K562 (cell line): ENCODE results near the gene GSDME. TPM values are rescaled to one million over a fixed set of nuclear protein-coding genes. Genes with fewer than 3 reads are reported as not detected.

Source experiments
- ATAC-seq: fragments of 200-7000 bp; cut with Tn5 transposase; 3 replicates; pipeline ENCODE4 v1.9.1; 2020; ENCODE audit warnings: moderate library complexity
- BruUV-seq: library from RNA; stranded (reverse); fragments of 400-500 nt; replicated peaks from 2 replicates; lab custom pipeline; 2021; lab: Mats Ljungman, UMichigan
- CTCF ChIA-PET: fragments of 300-600 bp; formaldehyde crosslinking; extraction: SDS; loops from one replicate; lab custom pipeline; 2021; ENCODE audit warnings: low intra/inter-chr PET ratio; lab: Yijun Ruan, JAX
- POLR2A ChIA-PET: fragments of 300-600, 350-650 bp; sonication (Branson Sonifier 250); formaldehyde crosslinking; extraction: SDS; loops from one replicate; lab custom pipeline; 2021; ENCODE audit warnings: antibody characterized with exemption, inconsistent platforms; lab: Yijun Ruan, JAX
- DNase-seq, 4 experiments: peaks; one replicate each; pipeline versions ENCODE4 v3.0.0 to v3.0.0-alpha.2; 2011 to 2018; ENCODE audit warnings: low spot score in 3 of 4, mixed read lengths in 3 of 4; ENCODE audit errors: extremely low read depth in 1 of 4
- FAIRE-seq: peaks from 2 replicates; lab custom pipeline; 2011; peaks lifted over from hg19 to GRCh38; lab: Jason Lieb, UNC
- H2AFZ ChIP-seq: 2 replicates; pipeline ENCODE4 v1.6.0; 2011; ENCODE audit warnings: low read depth, low read length, control low read depth, inconsistent platforms
- H3K27ac ChIP-seq: fragments of 200-600 bp; 3 replicates; pipeline ENCODE4 v1.8.0; 2011; ENCODE audit warnings: low read depth, mild to moderate bottlenecking, control low read depth, inconsistent platforms, low read length, moderate library complexity, mixed read lengths; ENCODE audit errors: extremely low read depth
- H3K27me3 ChIP-seq, 2 experiments: fragments of 300-600 bp in 1 of 2; 2 replicates in 1 of 2; 3 replicates in 1 of 2; pipeline versions ENCODE4 v1.6.0 to v1.8.0; 2011; ENCODE audit warnings: inconsistent platforms in 2 of 2, low read length in 2 of 2, mild to moderate bottlenecking in 1 of 2, mixed read lengths in 1 of 2, moderate library complexity in 1 of 2; ENCODE audit not compliant: control insufficient read depth in 2 of 2, insufficient read depth in 2 of 2
- H3K36me3 ChIP-seq: fragments of 300-600 bp; 3 replicates; pipeline ENCODE4 v1.8.0; 2011; ENCODE audit warnings: mild to moderate bottlenecking, low read length, inconsistent platforms; ENCODE audit not compliant: control insufficient read depth, insufficient read depth
- H3K4me1 ChIP-seq, 2 experiments: fragments of 200-600 bp in 1 of 2; replicated peaks in 1 of 2; 2 replicates in 1 of 2; 3 replicates in 1 of 2; pipeline versions ENCODE4 v1.5.1 to v1.8.0; 2011; ENCODE audit warnings: inconsistent platforms in 2 of 2, low read length in 2 of 2, mild to moderate bottlenecking in 1 of 2, mixed read lengths in 1 of 2, moderate library complexity in 1 of 2; ENCODE audit not compliant: control insufficient read depth in 2 of 2, insufficient read depth in 2 of 2
- H3K4me2 ChIP-seq: 2 replicates; pipeline ENCODE4 v1.6.1; 2011; ENCODE audit warnings: low read length, control low read depth, inconsistent platforms, mixed read lengths; ENCODE audit not compliant: insufficient read depth
- H3K4me3 ChIP-seq: fragments of 200-600 bp; sonication (generic), shearing (Covaris generic); 2 replicates; pipeline ENCODE4 v1.5.1; 2016; ENCODE audit warnings: control low read depth, inconsistent platforms
- H3K79me2 ChIP-seq: fragments of 200-600 bp; 3 replicates; pipeline ENCODE4 v1.8.0; 2011; ENCODE audit warnings: low read length, inconsistent platforms; ENCODE audit not compliant: control insufficient read depth, insufficient read depth
- H3K9ac ChIP-seq, 2 experiments: 2 replicates each; pipeline versions ENCODE4 v1.6.0 to v1.6.1; 2011; ENCODE audit warnings: low read depth in 2 of 2, low read length in 2 of 2, control low read depth in 1 of 2, inconsistent platforms in 1 of 2, mild to moderate bottlenecking in 1 of 2, mixed read lengths in 1 of 2; ENCODE audit not compliant: insufficient read depth in 1 of 2
- H3K9me1 ChIP-seq: one replicate; pipeline ENCODE4 v1.6.0; 2011; ENCODE audit warnings: inconsistent platforms, mild to moderate bottlenecking, low read length, moderate library complexity; ENCODE audit not compliant: control insufficient read depth, insufficient read depth
- H3K9me3 ChIP-seq: replicated peaks from 2 replicates; pipeline ENCODE4 v1.5.1; 2011; ENCODE audit warnings: low read depth, low read length, inconsistent platforms; ENCODE audit not compliant: control insufficient read depth, insufficient read depth
- H4K20me1 ChIP-seq: replicated peaks from 2 replicates; pipeline ENCODE4 v1.6.1; 2011; ENCODE audit warnings: low read length, inconsistent platforms, mixed read lengths; ENCODE audit not compliant: control insufficient read depth, insufficient read depth
- CBX5 ChIP-seq: IDR thresholded peaks from 2 replicates; pipeline ENCODE4 v1.6.1; 2014; ENCODE audit warnings: low read depth, borderline replicate concordance
- CHCHD3 ChIP-seq: fragments of 250-450 bp; sonication (Bioruptor Pico); IDR thresholded peaks from 2 replicates; pipeline ENCODE4 v2.1.2; 2022; ENCODE audit warnings: mild to moderate bottlenecking
- JUN ChIP-seq, 2 experiments: sonication (generic) in 1 of 2; formaldehyde crosslinking in 1 of 2; IDR thresholded peaks; 2 replicates each; pipeline versions ENCODE4 v1.6.1 to v1.8.0; 2012 to 2022; ENCODE audit warnings: borderline replicate concordance in 2 of 2, mild to moderate bottlenecking in 2 of 2, improper control_type of control experiment in 1 of 2, low read depth in 1 of 2, low read length in 1 of 2, missing genetic modification reagents in 1 of 2
- LCOR ChIP-seq: sonication (generic); formaldehyde crosslinking; IDR thresholded peaks from 2 replicates; pipeline ENCODE4 v1.8.0; 2022; ENCODE audit warnings: mild to moderate bottlenecking, missing genetic modification reagents
- MCM3 ChIP-seq: fragments of 450-650 bp; IDR thresholded peaks from 2 replicates; pipeline ENCODE4 v1.6.1; 2016
- POLR2A ChIP-seq: fragments of 450-650 bp; conservative IDR thresholded peaks from 2 replicates; pipeline ENCODE4 v1.6.1; 2016
- SMAD1 ChIP-seq: fragments of 150-350 bp; IDR thresholded peaks from 2 replicates; pipeline ENCODE4 v1.6.1; 2014; ENCODE audit warnings: low read length, low read depth; ENCODE audit not compliant: partially characterized antibody
- SREBF2 ChIP-seq: sonication (generic); formaldehyde crosslinking; IDR thresholded peaks from 2 replicates; pipeline ENCODE4 v1.4.0; 2020; ENCODE audit warnings: mild to moderate bottlenecking, missing genetic modification reagents
- THAP7 ChIP-seq: fragments of 250-450 bp; sonication (Bioruptor Pico); IDR thresholded peaks from 2 replicates; pipeline ENCODE4 v1.5.0; 2021
- THRA ChIP-seq: fragments of 450-650 bp; IDR thresholded peaks from 2 replicates; pipeline ENCODE4 v1.6.1; 2017; ENCODE audit warnings: mild to moderate bottlenecking, moderate library complexity
- WHSC1 ChIP-seq: IDR thresholded peaks from one replicate; pipeline ENCODE4 v1.6.1; 2012; ENCODE audit warnings: low read length, control low read depth, inconsistent platforms
- ZBED1 ChIP-seq: IDR thresholded peaks from 2 replicates; pipeline ENCODE4 v1.6.1; 2014
- ZFP30 ChIP-seq: fragments of 250-450 bp; sonication (Bioruptor Pico); IDR thresholded peaks from 2 replicates; pipeline ENCODE4 v1.8.0; 2022; ENCODE audit warnings: moderate library complexity, mild to moderate bottlenecking, inconsistent platforms, borderline replicate concordance
- in situ Hi-C: fragments of 300-500 bp; cut with MboI; formaldehyde crosslinking; loops from 4 replicates; pipeline ENCODE4 v1.15.0; 2018; ENCODE audit warnings: inconsistent platforms, mixed read lengths
- intact Hi-C: fragments of 100-400 bp; cut with micrococcal nuclease; formaldehyde crosslinking; loops from 2 replicates; pipeline ENCODE4 v1.14.2; 2022
- polyA plus RNA-seq, 8 experiments: library from polyadenylated mRNA; depleted of rRNA in 4 of 8; stranded (reverse) in 5 of 8; unstranded in 3 of 8; fragments of >200 nt; fragmentation: Nextera tagmentation in 2 of 8; fragmentation: Illumina TruSeq in 1 of 8; extraction: Ambion mirVana in 2 of 8; extraction: Trizol in 1 of 8; gene quantifications; 2 replicates each; pipeline versions ENCODE4 v1.2.1 to v1.2.3, GENCODE V29; 2011 to 2014; ENCODE audit warnings: inconsistent platforms in 1 of 8, missing spikeins in 1 of 8
- total RNA-seq, 7 experiments: library from RNA; depleted of rRNA in 6 of 7; stranded (reverse); fragments of >200 nt in 6 of 7; fragmentation: Illumina TruSeq in 2 of 7; extraction: Trizol in 2 of 7; gene quantifications; 2 replicates each; pipeline versions ENCODE4 v1.2.1 to v1.2.3, GENCODE V29; 2011 to 2021; ENCODE audit warnings: low replicate concordance in 1 of 7
- TF ChIP-seq, protein P1 (sequence below): fragments of 450-650 bp; IDR thresholded peaks from 2 replicates; pipeline ENCODE4 v1.6.1; 2017; ENCODE audit warnings: antibody characterized with exemption
- TF ChIP-seq, protein P2 (sequence below), 3 experiments: fragments of 200-800 bp in 1 of 3; sonication (Bioruptor generic) in 1 of 3; sonication (generic) in 1 of 3; formaldehyde crosslinking in 1 of 3; IDR thresholded peaks; 2 replicates each; pipeline versions ENCODE4 v1.6.1 to v1.8.0; 2016 to 2022; ENCODE audit warnings: mild to moderate bottlenecking in 2 of 3, missing compliant biosample characterization in 2 of 3, missing genetic modification characterization in 2 of 3, missing genetic modification reagents in 1 of 3

The GSDME gene
- total and polyA plus RNA-seq, 9 of the 15 experiments (the other 6 are each of a cell fraction or from before 2014, with no cell fraction given) = 0.37 to 1.9 (median 0.62) TPM

DNA sequence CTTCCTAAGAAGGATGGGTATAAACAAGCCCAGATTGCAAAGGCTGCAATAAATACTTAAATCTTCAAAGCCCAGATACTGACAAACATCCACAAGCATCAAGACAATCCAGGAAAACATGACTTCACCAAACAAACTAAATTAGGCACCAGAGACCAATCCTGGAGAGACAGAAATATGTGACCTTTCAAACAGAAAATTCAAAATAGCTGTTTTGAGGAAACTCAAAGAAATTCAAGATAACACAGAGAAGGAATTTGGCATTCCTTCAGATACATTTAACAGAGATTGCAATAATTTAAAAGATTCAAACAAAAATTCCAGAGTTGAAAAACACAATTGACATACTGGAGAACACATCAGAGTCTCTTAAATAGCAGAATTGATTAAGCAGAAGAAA is 23.0 kb downstream of the GSDME start:
- H3K9me1 ChIP-seq = no peaks in the 10 kb centered on the region
- ATAC-seq (no peak), FAIRE-seq (no peak), DNase-seq (no peak)
- H3K9ac ChIP-seq = no peak overlapping the region
- TF ChIP-seq CHCHD3 (CRISPR knock-in tag) (no peak), SMAD1 (no peak), POLR2A (no peak), THRA (no peak), WHSC1 (no peak), JUN (IDR thresholded peaks at IDR 0.05; ENCODE audit: borderline replicate concordance, low read depth, low read length) (no peak), JUN (CRISPR knock-in tag; IDR thresholded peaks at IDR 0.05; ENCODE audit: borderline replicate concordance) (no peak), THAP7 (no peak), ZFP30 (CRISPR knock-in tag) (no peak), MCM3 (no peak), LCOR (no peak), CBX5 (no peak), ZBED1 (no peak), SREBF2 (CRISPR knock-in tag) (no peak)
- TF ChIP-seq, protein P1, sequence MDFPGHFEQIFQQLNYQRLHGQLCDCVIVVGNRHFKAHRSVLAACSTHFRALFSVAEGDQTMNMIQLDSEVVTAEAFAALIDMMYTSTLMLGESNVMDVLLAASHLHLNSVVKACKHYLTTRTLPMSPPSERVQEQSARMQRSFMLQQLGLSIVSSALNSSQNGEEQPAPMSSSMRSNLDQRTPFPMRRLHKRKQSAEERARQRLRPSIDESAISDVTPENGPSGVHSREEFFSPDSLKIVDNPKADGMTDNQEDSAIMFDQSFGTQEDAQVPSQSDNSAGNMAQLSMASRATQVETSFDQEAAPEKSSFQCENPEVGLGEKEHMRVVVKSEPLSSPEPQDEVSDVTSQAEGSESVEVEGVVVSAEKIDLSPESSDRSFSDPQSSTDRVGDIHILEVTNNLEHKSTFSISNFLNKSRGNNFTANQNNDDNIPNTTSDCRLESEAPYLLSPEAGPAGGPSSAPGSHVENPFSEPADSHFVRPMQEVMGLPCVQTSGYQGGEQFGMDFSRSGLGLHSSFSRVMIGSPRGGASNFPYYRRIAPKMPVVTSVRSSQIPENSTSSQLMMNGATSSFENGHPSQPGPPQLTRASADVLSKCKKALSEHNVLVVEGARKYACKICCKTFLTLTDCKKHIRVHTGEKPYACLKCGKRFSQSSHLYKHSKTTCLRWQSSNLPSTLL = no peak
- TF ChIP-seq, protein P2, sequence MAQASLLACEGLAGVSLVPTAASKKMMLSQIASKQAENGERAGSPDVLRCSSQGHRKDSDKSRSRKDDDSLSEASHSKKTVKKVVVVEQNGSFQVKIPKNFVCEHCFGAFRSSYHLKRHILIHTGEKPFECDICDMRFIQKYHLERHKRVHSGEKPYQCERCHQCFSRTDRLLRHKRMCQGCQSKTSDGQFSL (CRISPR knock-in tag; IDR thresholded peaks at IDR 0.05) = no peak
- TF ChIP-seq, protein P2 (tag; IDR thresholded peaks at IDR 0.05) = no peak
- H3K9me3 ChIP-seq = no peaks in the 10 kb centered on the region
- BruUV-seq = no TSS peak
- intact Hi-C loops (no loop called here), in situ Hi-C loops (no loop called here)
- H3K4me3 ChIP-seq = no peak overlapping the region
- no peaks in the 10 kb centered on the region for H3K4me1 ChIP-seq
- H4K20me1 ChIP-seq = no peaks in the 10 kb centered on the region
- no peaks in the 10 kb centered on the region for H3K36me3 ChIP-seq
- H3K79me2 ChIP-seq = no peaks in the 10 kb centered on the region
- ChIA-PET CTCF (no interaction called here), POLR2A (no interaction called here)
- peaks cover 0 to 12% of the 10 kb centered on the region in 2 experiments; a peak in 3 of 5 replicates for H3K27me3 ChIP-seq
- H3K4me2 ChIP-seq = no peak overlapping the region
- H3K27ac ChIP-seq = no peak overlapping the region
- H2AFZ ChIP-seq = no peak overlapping the region
